Measurements from ENCODE around the gene GJD4.

The GJD4 gene

DNA sequence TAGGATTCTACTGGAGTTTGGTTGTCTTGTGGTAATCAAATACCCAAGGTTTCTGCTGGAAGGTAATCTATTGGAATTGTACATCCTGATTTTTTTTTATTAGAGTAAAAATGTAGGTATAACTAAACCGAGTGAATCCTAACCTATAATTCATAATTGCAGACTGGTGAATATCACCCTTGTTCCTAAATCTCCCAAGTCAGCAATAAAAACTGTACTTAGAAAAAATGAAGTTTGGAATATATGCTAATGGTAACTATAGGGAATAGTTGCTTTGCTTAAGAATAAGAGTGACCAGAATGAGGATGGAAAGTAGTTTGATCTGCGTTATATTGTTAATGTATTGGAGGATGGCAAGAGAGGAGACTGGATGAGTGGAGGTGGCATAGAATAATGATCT, 47.7 kb downstream of the GJD4 start:
- DNase-seq (ENCODE audit: low spot score): no peak
- TF ChIP-seq, protein P1, sequence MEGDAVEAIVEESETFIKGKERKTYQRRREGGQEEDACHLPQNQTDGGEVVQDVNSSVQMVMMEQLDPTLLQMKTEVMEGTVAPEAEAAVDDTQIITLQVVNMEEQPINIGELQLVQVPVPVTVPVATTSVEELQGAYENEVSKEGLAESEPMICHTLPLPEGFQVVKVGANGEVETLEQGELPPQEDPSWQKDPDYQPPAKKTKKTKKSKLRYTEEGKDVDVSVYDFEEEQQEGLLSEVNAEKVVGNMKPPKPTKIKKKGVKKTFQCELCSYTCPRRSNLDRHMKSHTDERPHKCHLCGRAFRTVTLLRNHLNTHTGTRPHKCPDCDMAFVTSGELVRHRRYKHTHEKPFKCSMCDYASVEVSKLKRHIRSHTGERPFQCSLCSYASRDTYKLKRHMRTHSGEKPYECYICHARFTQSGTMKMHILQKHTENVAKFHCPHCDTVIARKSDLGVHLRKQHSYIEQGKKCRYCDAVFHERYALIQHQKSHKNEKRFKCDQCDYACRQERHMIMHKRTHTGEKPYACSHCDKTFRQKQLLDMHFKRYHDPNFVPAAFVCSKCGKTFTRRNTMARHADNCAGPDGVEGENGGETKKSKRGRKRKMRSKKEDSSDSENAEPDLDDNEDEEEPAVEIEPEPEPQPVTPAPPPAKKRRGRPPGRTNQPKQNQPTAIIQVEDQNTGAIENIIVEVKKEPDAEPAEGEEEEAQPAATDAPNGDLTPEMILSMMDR (IDR thresholded peaks at IDR 0.05; ENCODE audit: extremely low read depth, insufficient read depth, missing control alignments): no peak
- in situ Hi-C loops (cut with MboI; ENCODE audit: low pct_unique_long_range_greater_than_20kb, low sequenced_read_pairs, unreplicated experiment): no loop called here

DNA sequence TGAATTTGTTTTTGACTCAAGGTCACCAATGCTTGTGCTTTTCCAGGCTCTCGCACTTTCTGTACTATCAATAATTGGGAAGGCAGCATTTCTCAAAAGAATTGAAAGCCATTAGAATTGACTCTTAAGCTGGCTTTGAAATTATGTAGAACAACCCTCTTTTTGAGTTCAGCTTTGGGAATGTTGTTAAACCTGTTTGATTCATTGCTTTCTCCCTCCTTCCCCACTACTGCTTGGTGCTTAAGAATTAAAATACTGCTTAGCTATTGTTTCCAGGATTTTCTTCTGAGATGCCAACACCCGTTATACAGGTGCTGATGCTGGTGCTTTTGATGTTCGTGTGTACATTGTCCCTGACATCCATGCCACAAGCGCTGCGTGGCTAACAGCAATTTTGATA, 52.5 kb downstream of the GJD4 start:
- TF ChIP-seq, protein P1 (IDR thresholded peaks at IDR 0.05; ENCODE audit: extremely low read depth, insufficient read depth, missing control alignments): no peak
- no peak for DNase-seq (ENCODE audit: low spot score)
- in situ Hi-C loops (cut with MboI; ENCODE audit: low pct_unique_long_range_greater_than_20kb, low sequenced_read_pairs, unreplicated experiment): no loop called here

All from GM13977 (cell line).